Retinal pigment epithelial cell (primary cell): Measurements from ENCODE around the gene HLA-C.
"Not testable (repeated sequence)": the region's sequence is repeated elsewhere in the genome, so short reads cannot be mapped to it uniquely, and the experiment has no call there.

Experiments
- DNase-seq: peaks from one replicate; pipeline ENCODE4 v3.0.0-alpha.2; 2010; ENCODE audit warnings: low read depth
- H3K4me3 ChIP-seq: 2 replicates; pipeline ENCODE4 v1.5.1; 2011; ENCODE audit warnings: mild to moderate bottlenecking, low read length, control low read depth, moderate library complexity
- CTCF ChIP-seq: conservative IDR thresholded peaks from 2 replicates; pipeline ENCODE4 v1.5.1; 2011; ENCODE audit warnings: low read depth, low read length, control low read depth, inconsistent platforms

The HLA-C gene

GRCh38 chr6:31243508-31243907 is 28.4 kb downstream of the HLA-C start:
- no peak overlapping the region for H3K4me3 ChIP-seq
- no peak for TF ChIP-seq CTCF
- DNase-seq, result no peak

- DNase-seq, result no peak
- TF ChIP-seq CTCF, result no peak
- H3K4me3 ChIP-seq, result no peak overlapping the region
These were observed 32.0 kb downstream of the HLA-C start for GRCh38 chr6:31239854-31240253.

GRCh38 chr6:31234101-31234500 is 37.8 kb downstream of the HLA-C start:
- DNase-seq, H3K4me3 ChIP-seq: not testable (repeated sequence)

- TF ChIP-seq CTCF, result no peak
- no peak overlapping the region for H3K4me3 ChIP-seq
- no peak for DNase-seq
These were observed 43.4 kb downstream of the HLA-C start for GRCh38 chr6:31228476-31228875.

- no peak overlapping the region for H3K4me3 ChIP-seq
- TF ChIP-seq CTCF, result no peak
- no peak for DNase-seq
These were observed 44.7 kb downstream of the HLA-C start for GRCh38 chr6:31227143-31227542.

- no peak for TF ChIP-seq CTCF
- no peak for DNase-seq
- H3K4me3 ChIP-seq, result no peak overlapping the region
These were observed 46.2 kb downstream of the HLA-C start for GRCh38 chr6:31225735-31226134.

GRCh38 chr6:31222496-31222895 is 49.4 kb downstream of the HLA-C start:
- H3K4me3 ChIP-seq, result no peak overlapping the region
- no peak for DNase-seq
- TF ChIP-seq CTCF, result no peak
